WERI-Rb-1 (cell line): ENCODE data around the gene EMP1.

Experiments
- DNase-seq: peaks from one replicate; pipeline ENCODE4 v3.0.0-alpha.2; 2020
- H3K27ac ChIP-seq: fragments of 250-450 bp; sonication (Bioruptor Pico); 2 replicates; pipeline ENCODE4 v1.5.1; 2020; ENCODE audit warnings: mild to moderate bottlenecking, moderate library complexity
- H3K27me3 ChIP-seq: fragments of 250-450 bp; sonication (Bioruptor Pico); 2 replicates; pipeline ENCODE4 v1.5.1; 2021; ENCODE audit warnings: mild to moderate bottlenecking, low read depth, moderate library complexity; ENCODE audit not compliant: insufficient read depth, severe bottlenecking
- H3K36me3 ChIP-seq: fragments of 250-450 bp; sonication (Bioruptor Pico); 2 replicates; pipeline ENCODE4 v1.5.1; 2020; ENCODE audit warnings: mild to moderate bottlenecking, moderate library complexity
- H3K4me3 ChIP-seq: 2 replicates; pipeline ENCODE4 v1.5.1; 2011; ENCODE audit warnings: low read depth, mild to moderate bottlenecking, control low read depth, low read length
- H3K9me3 ChIP-seq: fragments of 250-450 bp; sonication (Bioruptor Pico); 2 replicates; pipeline ENCODE4 v1.5.1; 2021; ENCODE audit warnings: mild to moderate bottlenecking, moderate library complexity; ENCODE audit not compliant: severe bottlenecking
- CTCF ChIP-seq: IDR thresholded peaks from 2 replicates; pipeline ENCODE4 v1.5.1; 2011; ENCODE audit warnings: low read depth, mild to moderate bottlenecking, control low read depth, inconsistent platforms, low read length

EMP1 gene

GRCh38 chr12:13199592-13199991 is 3.1 kb downstream of the EMP1 start:
- no peak overlapping the region for H3K27ac ChIP-seq
- no peaks in the 10 kb centered on the region for H3K9me3 ChIP-seq
- DNase-seq, result no peak
- H3K4me3 ChIP-seq, result no peak overlapping the region
- no peaks in the 10 kb centered on the region for H3K36me3 ChIP-seq
- TF ChIP-seq CTCF, result no peak
- no peaks in the 10 kb centered on the region for H3K27me3 ChIP-seq

GRCh38 chr12:13200841-13201240 is 4.3 kb downstream of the EMP1 start:
- Histone ChIP-seq H3K27ac (no peak overlapping the region), H3K9me3 (no peaks in the 10 kb centered on the region), H3K4me3 (no peak overlapping the region), H3K27me3 (no peaks in the 10 kb centered on the region), H3K36me3 (no peaks in the 10 kb centered on the region)
- no peak for DNase-seq
- no peak for TF ChIP-seq CTCF

GRCh38 chr12:13203034-13203922 is 6.8 kb downstream of the EMP1 start:
- Histone ChIP-seq H3K4me3 (no peak overlapping the region), H3K27me3 (no peaks in the 10 kb centered on the region), H3K27ac (no peak overlapping the region), H3K36me3 (no peaks in the 10 kb centered on the region), H3K9me3 (no peaks in the 10 kb centered on the region)
- TF ChIP-seq CTCF, result peak; percentile 82
- peak; percentile 73 for DNase-seq

GRCh38 chr12:13204428-13204827 is 7.9 kb downstream of the EMP1 start:
- no peak for TF ChIP-seq CTCF
- no peaks in the 10 kb centered on the region for H3K9me3 ChIP-seq
- no peak overlapping the region for H3K4me3 ChIP-seq
- no peaks in the 10 kb centered on the region for H3K27me3 ChIP-seq
- no peaks in the 10 kb centered on the region for H3K36me3 ChIP-seq
- DNase-seq, result no peak
- no peak overlapping the region; the same call in 1 of the 2 replicates for H3K27ac ChIP-seq

GRCh38 chr12:13205809-13206559 is 9.5 kb downstream of the EMP1 start:
- no peak for TF ChIP-seq CTCF
- Histone ChIP-seq H3K27ac (no peak overlapping the region), H3K9me3 (no peaks in the 10 kb centered on the region), H3K4me3 (no peak overlapping the region), H3K36me3 (no peaks in the 10 kb centered on the region), H3K27me3 (no peaks in the 10 kb centered on the region)
- no peak for DNase-seq
